ENCODE measurements around the gene LRRC71. TPM values are rescaled to one million over a fixed set of nuclear protein-coding genes. Genes with fewer than 3 reads are reported as not detected.

The LRRC71 gene
- total and polyA plus RNA-seq, 2 of the 4 experiments (the other 2 are of a cell fraction), result 0.50 TPM; not detected in 1

- TF ChIP-seq CHD1 (IDR thresholded peaks at IDR 0.05; ENCODE audit: low read depth, low read length) (no peak), CEBPB (IDR thresholded peaks at IDR 0.05; ENCODE audit: low read depth, low read length) (no peak)
Measured at GRCh38 chr1:156901966-156902915, 18.2 kb upstream of the LRRC71 start (continued).

GRCh38 chr1:156903328-156904091 is 16.9 kb upstream of the LRRC71 start:
- ChIA-PET CTCF (no interaction called here), POLR2A (ENCODE audit: unreplicated experiment) (no interaction called here)
- no peaks in the 10 kb centered on the region for H3K27me3 ChIP-seq (ENCODE audit: control insufficient read depth, insufficient read depth, low read length)
- H4K20me1 ChIP-seq (ENCODE audit: insufficient read depth, low read length), result no peaks in the 10 kb centered on the region
- no peak overlapping the region for H2BK120ac ChIP-seq (ENCODE audit: low read depth, low read length)
- H2BK15ac ChIP-seq (ENCODE audit: low read depth, low read length), result no peak overlapping the region
- H3K9me3 ChIP-seq (ENCODE audit: control insufficient read depth, insufficient read depth, low read length), result no peaks in the 10 kb centered on the region
- H2BK5ac ChIP-seq (ENCODE audit: low read depth, low read length, poor library complexity, severe bottlenecking), result no peak overlapping the region
- no peak overlapping the region for H4K8ac ChIP-seq (ENCODE audit: low read depth in 2 of 2, low read length in 2 of 2)
- no peak overlapping the region for H3K4me3 ChIP-seq (ENCODE audit: insufficient read depth, low read depth, low read length)
- peaks cover 28% of the 10 kb centered on the region for H3K4me1 ChIP-seq (ENCODE audit: control insufficient read depth, insufficient read depth, low read length)
- no peak overlapping the region for H3K23ac ChIP-seq (ENCODE audit: low read depth, low read length)
- no peak overlapping the region for H3K14ac ChIP-seq (replicated peaks; ENCODE audit: low read depth, low read length)
- peaks cover 11% of the 10 kb centered on the region for H3K36me3 ChIP-seq (ENCODE audit: control insufficient read depth, insufficient read depth, low read length)
- H3K56ac ChIP-seq (ENCODE audit: extremely low read depth, insufficient read depth, low read length), result no peak overlapping the region
- WGBS, 2 experiments (ENCODE audit: extremely low coverage in 2 of 2, insufficient read length in 1 of 2), result 88% methylated on average over 11 of the region's 15 CpGs; no CpG with 5 or more reads in 1 of the 2 experiments
- no peak overlapping the region for H4K91ac ChIP-seq (ENCODE audit: insufficient read depth, low read depth, low read length)
- no peak overlapping the region for H2AK9ac ChIP-seq (replicated peaks; ENCODE audit: low read depth, low read length, poor library complexity)
- no TSS peak for BruUV-seq (replicated peaks)
- ATAC-seq (ENCODE audit: low read depth) (no peak), DNase-seq (no peak)
- no peak overlapping the region for H3K27ac ChIP-seq (ENCODE audit: insufficient read depth, low read length)
- peaks cover 15% of the 10 kb centered on the region for H3K9me1 ChIP-seq (ENCODE audit: insufficient read depth, low read length)
- in situ Hi-C loops (cut with MboI; ENCODE audit: low sequenced_read_pairs) (no loop called here), dilution Hi-C loops (cut with HindIII; ENCODE audit: low sequenced_read_pairs, unreplicated experiment) (no loop called here), intact Hi-C loops (cut with micrococcal nuclease) (no loop called here)
- peak overlapping the region; percentile 20; the same call in 1 of the 2 replicates for H2AK5ac ChIP-seq (ENCODE audit: low read depth, low read length)
- no peak overlapping the region for H3K4ac ChIP-seq (ENCODE audit: low read depth, low read length)
- H2BK20ac ChIP-seq (ENCODE audit: low read depth, low read length), result no peak overlapping the region
- no peak for TF ChIP-seq BHLHE40 (IDR thresholded peaks at IDR 0.05; ENCODE audit: low read depth, low read length)
- TF ChIP-seq CEBPB (IDR thresholded peaks at IDR 0.05; ENCODE audit: low read depth, low read length), result no peak
- TF ChIP-seq CTCF (conservative IDR thresholded peaks at IDR 0.05; ENCODE audit: low read depth, low read length), result no peak
- TF ChIP-seq POLR2A (IDR thresholded peaks at IDR 0.05; ENCODE audit: low read depth, low read length), result no peak
- TF ChIP-seq, protein P1, sequence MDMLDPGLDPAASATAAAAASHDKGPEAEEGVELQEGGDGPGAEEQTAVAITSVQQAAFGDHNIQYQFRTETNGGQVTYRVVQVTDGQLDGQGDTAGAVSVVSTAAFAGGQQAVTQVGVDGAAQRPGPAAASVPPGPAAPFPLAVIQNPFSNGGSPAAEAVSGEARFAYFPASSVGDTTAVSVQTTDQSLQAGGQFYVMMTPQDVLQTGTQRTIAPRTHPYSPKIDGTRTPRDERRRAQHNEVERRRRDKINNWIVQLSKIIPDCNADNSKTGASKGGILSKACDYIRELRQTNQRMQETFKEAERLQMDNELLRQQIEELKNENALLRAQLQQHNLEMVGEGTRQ (IDR thresholded peaks at IDR 0.05; ENCODE audit: low read depth, low read length), result no peak
- no peak for TF ChIP-seq FOS (IDR thresholded peaks at IDR 0.05; ENCODE audit: low read depth, low read length)
- TF ChIP-seq RAD21 (IDR thresholded peaks at IDR 0.05; ENCODE audit: low read length), result no peak
- no peak overlapping the region for H3K4me2 ChIP-seq (ENCODE audit: low read depth, low read length)
- H3K9ac ChIP-seq (ENCODE audit: low read depth, low read length), result no peak overlapping the region
- H4K5ac ChIP-seq (ENCODE audit: low read depth, low read length), result no peak overlapping the region
- H3K79me1 ChIP-seq (ENCODE audit: low read depth in 1 of 2, low read length in 2 of 2), result peaks cover 22 to 78% of the 10 kb centered on the region in 2 experiments
- no peak overlapping the region for H2AFZ ChIP-seq (replicated peaks; ENCODE audit: low read length, poor library complexity)
- H3K18ac ChIP-seq (ENCODE audit: low read depth, low read length), result no peak overlapping the region

Measured in IMR-90 (cell line).